SK-N-MC (cell line): ENCODE data around the gene CDH22.

Source experiments
- EZH2 ChIP-seq: fragments of 200-600 bp; sonication (generic); IDR thresholded peaks from one replicate; pipeline ENCODE4 v1.6.1; 2017; ENCODE audit warnings: antibody characterized with exemption
- FOXP2 ChIP-seq: optimal IDR thresholded peaks from 2 replicates; pipeline ENCODE3; 2011; ENCODE audit warnings: mild to moderate bottlenecking, moderate library complexity; ENCODE audit not compliant: insufficient read depth; ENCODE audit errors: extremely low read length, control extremely low read depth
- POLR2AphosphoS5 ChIP-seq: IDR thresholded peaks from 2 replicates; pipeline ENCODE4 v1.6.1; 2012; ENCODE audit warnings: mild to moderate bottlenecking, low read depth, low read length, borderline replicate concordance

GRCh38 chr20:46192376-46192944 lies 115.8 kb downstream of the CDH22 start:
- no peak for TF ChIP-seq POLR2AphosphoS5
- TF ChIP-seq EZH2, result no peak
- no peak for TF ChIP-seq FOXP2
